ENCODE data around the gene ARHGAP25.

ARHGAP25 gene

DNA sequence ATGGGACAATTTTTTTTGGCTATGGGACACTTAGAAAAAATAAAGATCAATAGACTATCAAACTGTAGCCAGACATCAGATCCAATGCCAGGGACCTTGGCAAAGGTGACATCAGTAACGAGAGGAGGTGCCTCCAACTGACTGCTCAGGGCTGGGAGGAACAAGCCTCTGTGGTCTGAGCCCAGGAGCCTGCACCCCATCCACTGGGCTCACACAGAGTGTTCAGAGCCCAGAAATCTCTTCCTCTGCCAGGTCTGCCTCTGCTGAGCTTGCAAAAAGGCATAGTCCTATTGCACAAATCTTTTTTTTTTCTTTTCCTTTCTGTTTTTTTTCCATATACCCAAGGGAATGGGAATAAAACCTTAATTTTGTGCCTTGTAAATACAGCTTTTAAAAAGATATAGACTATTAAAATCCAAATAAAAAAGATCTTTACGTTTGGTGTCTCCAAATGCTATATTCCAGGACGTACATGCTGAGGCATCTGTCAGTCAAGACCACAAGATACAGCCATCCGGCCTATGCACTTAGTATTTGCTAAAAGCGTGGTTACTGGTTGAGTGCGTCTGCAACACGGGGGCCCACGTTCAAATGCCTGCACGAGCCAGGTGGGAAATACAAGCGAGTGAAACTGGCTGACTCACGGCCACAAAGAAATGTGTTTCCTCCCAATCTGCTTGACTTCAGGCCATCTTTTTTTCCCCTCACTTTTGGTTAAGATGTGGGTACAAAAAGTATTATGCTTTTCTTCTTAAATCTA is 7.8 kb upstream of the ARHGAP25 start:
- H3K4me3 Mint-ChIP-seq = peak overlapping the region; percentile 61
- H3K9me3 Mint-ChIP-seq = no peaks in the 10 kb centered on the region
- no peaks in the 10 kb centered on the region for H3K27me3 Mint-ChIP-seq (ENCODE audit: low read depth)
- H3K36me3 Mint-ChIP-seq (ENCODE audit: low read depth) = no peaks in the 10 kb centered on the region
- H3K27ac Mint-ChIP-seq = peak overlapping the region; percentile 85
- peaks cover 76% of the 10 kb centered on the region for H3K4me1 Mint-ChIP-seq (ENCODE audit: low read depth)
- DNase-seq (ENCODE audit: low spot score) = peak; percentile 83

DNA sequence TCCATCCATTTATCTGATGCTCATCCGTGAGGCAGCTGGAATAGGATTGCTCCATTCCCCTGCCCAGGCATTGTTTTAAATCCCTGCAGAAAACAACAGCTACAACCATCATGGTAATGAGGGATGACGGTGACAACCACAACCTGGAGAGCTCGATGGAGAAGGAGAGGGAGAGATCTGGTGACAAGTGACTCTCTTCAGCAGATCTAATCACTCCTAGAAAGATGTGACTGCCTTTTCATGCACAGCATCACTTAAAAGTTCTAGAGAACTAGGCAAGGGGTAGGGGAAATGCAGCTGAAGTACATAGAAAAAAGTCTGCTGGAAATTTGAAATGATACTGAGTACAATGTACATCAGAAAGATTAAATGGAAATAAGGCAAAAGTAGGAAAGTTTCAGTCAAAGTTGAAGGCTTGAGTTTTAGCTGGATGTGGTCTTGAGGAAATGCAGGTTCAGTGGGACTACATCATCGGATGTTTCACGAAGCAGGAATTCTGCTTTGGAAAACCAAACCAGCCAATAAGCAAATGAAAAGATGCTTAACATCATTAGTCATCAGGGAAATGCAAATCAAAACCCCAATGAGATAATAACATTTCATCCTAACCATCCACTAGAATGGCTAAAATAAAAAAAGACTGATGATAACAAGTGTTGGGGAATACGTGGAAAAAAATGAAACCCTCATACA is 6.8 kb upstream of the ARHGAP25 start:
- no peaks in the 10 kb centered on the region for H3K9me3 Mint-ChIP-seq
- no peaks in the 10 kb centered on the region for H3K27me3 Mint-ChIP-seq (ENCODE audit: low read depth)
- peaks cover 69% of the 10 kb centered on the region for H3K4me1 Mint-ChIP-seq (ENCODE audit: low read depth)
- peak overlapping the region; percentile 61 for H3K4me3 Mint-ChIP-seq
- peak overlapping the region; percentile 85 for H3K27ac Mint-ChIP-seq
- no peaks in the 10 kb centered on the region for H3K36me3 Mint-ChIP-seq (ENCODE audit: low read depth)
- DNase-seq (ENCODE audit: low spot score) = no peak

DNA sequence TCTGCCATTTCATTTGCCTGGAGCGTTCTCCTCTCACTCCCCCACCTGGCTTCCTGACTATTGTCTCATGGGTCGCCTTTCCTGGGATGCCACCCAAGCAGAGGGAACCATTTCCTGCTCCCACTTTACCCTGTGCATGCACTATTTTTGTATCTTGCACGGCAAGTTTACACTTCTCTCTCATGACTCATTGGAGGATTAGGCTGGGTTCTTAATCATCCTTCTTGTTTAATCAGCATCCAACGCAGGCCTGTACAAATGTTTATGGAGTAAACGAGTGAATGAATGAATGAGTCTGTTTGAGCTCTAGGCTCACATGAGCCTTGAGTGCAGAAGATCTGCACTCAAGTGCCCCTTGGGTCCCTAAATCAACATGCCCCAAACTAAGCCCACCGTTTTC is 3.8 kb upstream of the ARHGAP25 start:
- Mint-ChIP-seq H3K4me1 (ENCODE audit: low read depth) (peaks cover 44% of the 10 kb centered on the region), H3K9me3 (no peaks in the 10 kb centered on the region), H3K36me3 (ENCODE audit: low read depth) (peaks cover 3% of the 10 kb centered on the region), H3K27me3 (ENCODE audit: low read depth) (no peaks in the 10 kb centered on the region), H3K27ac (no peak overlapping the region), H3K4me3 (no peak overlapping the region)
- no peak for DNase-seq (ENCODE audit: low spot score)

DNA sequence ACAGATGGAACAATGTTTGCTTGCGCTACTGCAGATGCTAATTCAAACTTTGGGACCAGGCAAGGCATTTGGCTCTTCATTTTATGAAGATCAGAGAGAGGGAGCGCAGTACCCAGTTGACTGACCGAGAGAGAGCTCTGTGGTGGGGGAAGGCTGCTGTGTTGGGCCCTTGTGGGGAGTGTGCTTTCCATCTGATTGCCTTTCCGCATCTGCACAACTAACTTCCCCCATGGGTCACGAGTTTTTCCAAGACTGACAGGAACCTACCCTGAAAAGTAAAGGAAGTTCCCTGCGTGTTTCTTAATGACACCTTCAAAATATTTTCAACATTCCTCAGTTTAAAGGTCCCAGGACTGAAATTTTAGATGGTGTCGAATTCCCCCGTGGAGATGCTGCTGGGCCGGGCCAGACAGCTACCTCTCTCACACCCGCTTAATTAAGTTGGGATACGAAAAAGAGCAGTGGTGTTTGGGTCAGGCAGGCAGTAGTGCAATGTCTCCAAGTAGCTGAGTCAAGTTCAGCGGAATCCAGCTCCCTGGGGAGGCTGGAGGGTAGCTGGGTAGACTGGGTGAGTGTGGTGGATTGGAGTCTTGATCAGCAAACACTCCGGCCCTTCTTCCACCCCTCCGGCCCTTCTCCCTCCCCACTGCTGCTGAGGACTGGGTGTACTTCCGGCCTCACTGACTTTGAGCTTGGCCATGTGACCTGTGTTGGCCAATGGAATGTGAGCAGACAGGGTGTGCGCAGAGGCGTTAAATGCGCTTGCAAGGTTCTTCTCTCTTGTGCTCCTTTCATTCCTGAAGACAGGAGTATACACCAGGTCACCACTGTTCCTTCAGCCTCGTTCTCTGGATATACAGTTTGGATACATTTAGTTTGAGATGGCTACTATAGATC is 2.3 kb upstream of the ARHGAP25 start:
- Mint-ChIP-seq H3K9me3 (no peaks in the 10 kb centered on the region), H3K36me3 (ENCODE audit: low read depth) (peaks cover 8% of the 10 kb centered on the region), H3K4me1 (ENCODE audit: low read depth) (peaks cover 30% of the 10 kb centered on the region), H3K4me3 (no peak overlapping the region), H3K27ac (peak overlapping the region; percentile 6), H3K27me3 (ENCODE audit: low read depth) (no peaks in the 10 kb centered on the region)
- no peak for DNase-seq (ENCODE audit: low spot score)

DNA sequence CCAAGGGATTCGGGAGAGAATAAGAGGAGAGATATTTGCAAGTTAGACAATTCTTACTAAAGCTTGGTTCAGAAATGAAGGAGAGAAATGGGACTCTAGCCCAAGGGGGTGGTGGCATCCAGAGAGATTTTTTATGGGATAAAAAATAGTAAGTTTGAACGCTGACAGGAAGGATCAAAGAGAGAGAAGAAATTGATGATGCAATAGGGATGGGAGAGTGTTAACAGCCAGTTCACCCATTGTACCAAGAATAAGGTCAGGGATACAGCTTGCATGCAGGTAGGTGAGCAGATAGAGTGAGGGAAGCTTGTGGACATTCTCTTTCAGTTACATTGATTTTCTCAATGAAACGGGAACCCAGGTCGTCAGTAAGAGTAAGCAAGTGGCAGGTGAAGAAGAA is 1.2 kb upstream of the ARHGAP25 start:
- Mint-ChIP-seq H3K4me1 (ENCODE audit: low read depth) (peaks cover 32% of the 10 kb centered on the region), H3K36me3 (ENCODE audit: low read depth) (peaks cover 17% of the 10 kb centered on the region), H3K27me3 (ENCODE audit: low read depth) (no peaks in the 10 kb centered on the region), H3K27ac (no peak overlapping the region), H3K4me3 (no peak overlapping the region), H3K9me3 (no peaks in the 10 kb centered on the region)
- DNase-seq (ENCODE audit: low spot score) = no peak

DNA sequence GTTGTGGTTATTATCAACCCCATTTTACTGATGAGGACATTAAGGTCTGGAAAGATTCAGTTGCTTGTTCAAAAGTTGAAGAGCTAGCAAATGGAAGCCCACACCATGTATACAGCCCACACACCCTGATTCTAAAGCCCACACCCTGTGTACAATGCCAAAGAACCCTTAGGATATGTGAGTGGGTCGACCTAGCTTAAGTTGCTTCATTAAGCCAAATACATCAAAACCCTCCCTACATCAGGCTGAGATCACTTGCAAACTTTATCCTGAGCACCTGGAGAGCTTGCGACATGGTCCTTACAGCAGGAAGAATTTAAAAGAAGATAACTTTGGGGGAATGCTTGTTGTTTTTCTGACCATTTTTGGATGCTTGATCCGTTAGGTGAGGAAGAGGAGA is 435 bp upstream of the ARHGAP25 start:
- H3K27me3 Mint-ChIP-seq (ENCODE audit: low read depth) = no peaks in the 10 kb centered on the region
- H3K4me3 Mint-ChIP-seq = no peak overlapping the region
- H3K27ac Mint-ChIP-seq = no peak overlapping the region
- H3K36me3 Mint-ChIP-seq (ENCODE audit: low read depth) = peaks cover 22% of the 10 kb centered on the region
- H3K4me1 Mint-ChIP-seq (ENCODE audit: low read depth) = peaks cover 31% of the 10 kb centered on the region
- peak; percentile 6 for DNase-seq (ENCODE audit: low spot score)
- no peaks in the 10 kb centered on the region for H3K9me3 Mint-ChIP-seq

DNA sequence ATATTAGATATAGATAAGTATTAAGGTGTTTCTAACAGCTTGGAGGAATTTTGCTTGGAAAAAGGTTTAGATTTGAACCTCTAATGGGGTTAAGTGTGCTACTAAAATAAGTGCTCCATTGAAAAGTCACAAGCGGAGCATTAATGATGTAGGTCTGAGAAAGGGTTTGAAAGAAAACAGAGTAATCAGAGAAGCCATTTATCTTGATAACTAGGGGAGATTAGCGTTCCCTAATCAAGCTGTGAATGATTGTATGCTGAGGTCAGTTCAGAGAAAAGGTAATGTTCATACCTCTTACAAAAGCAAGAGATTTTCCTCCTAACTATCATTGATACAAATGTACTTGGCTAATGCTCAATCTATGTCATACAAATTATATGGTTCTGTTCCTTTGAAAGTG is 1.5 kb downstream of the ARHGAP25 start:
- H3K4me3 Mint-ChIP-seq = no peak overlapping the region
- H3K36me3 Mint-ChIP-seq (ENCODE audit: low read depth) = peaks cover 35% of the 10 kb centered on the region
- no peaks in the 10 kb centered on the region for H3K27me3 Mint-ChIP-seq (ENCODE audit: low read depth)
- no peaks in the 10 kb centered on the region for H3K9me3 Mint-ChIP-seq
- no peak overlapping the region for H3K27ac Mint-ChIP-seq
- H3K4me1 Mint-ChIP-seq (ENCODE audit: low read depth) = peaks cover 42% of the 10 kb centered on the region
- DNase-seq (ENCODE audit: low spot score) = no peak

DNA sequence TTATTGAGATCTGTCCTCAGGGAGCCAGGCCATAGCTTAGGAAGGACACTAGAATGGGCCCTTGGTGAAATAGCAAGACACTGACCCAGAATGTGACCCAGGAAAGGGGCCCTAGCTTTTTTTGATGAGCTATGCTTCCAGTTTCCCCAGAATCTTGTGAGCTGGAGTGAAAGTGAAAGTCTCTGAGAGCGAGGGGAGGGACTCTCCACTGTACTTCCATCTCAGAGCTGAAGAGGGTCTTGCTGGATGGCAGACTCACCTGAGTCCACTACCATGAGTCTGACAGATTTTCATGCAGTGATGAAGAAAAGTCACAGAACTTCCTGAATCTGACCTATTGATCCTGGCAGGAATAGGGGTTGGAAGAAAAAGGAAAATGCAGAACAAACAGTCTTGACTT is 3.1 kb downstream of the ARHGAP25 start:
- H3K27ac Mint-ChIP-seq = peak overlapping the region; percentile 90

DNA sequence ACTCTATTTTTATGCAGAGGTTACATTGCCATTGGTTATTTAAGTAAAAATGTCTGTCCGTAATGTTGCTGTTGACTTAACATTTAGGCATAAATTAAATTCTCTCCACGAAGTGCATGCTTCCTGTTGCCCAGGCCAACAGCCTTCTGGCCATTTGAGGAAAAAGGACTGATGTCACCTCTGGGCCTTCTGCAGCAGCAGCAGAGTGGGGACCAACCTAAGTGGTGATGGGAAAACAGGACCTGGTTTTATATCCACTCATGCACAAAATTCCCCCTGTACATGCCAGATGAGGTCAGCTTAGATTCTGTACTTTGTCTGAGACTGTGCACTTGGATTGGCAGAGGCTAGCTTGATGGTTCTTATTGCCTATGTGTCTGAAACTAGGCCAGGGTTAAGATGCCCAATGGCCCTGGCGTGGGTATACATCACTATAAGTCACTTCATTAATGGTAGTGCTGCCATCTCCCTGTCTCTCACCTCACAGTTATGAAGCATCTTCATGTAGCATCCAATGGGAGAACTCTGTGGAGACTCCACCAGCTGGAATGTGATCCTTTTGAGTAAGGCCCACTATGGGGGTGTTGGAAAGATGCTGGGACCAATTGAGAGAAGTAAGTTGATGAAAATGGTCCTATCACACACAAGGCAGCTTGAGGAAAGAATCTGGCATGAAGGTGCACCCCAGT is 4.4 kb downstream of the ARHGAP25 start:
- peaks cover 57% of the 10 kb centered on the region for H3K4me1 Mint-ChIP-seq (ENCODE audit: low read depth)

More for the DNA sequence above, 3.1 kb downstream of the ARHGAP25 start:
- Mint-ChIP-seq H3K36me3 (ENCODE audit: low read depth) (peaks cover 43% of the 10 kb centered on the region), H3K4me3 (no peak overlapping the region), H3K27me3 (ENCODE audit: low read depth) (no peaks in the 10 kb centered on the region), H3K4me1 (ENCODE audit: low read depth) (peaks cover 44% of the 10 kb centered on the region), H3K9me3 (no peaks in the 10 kb centered on the region)
- DNase-seq (ENCODE audit: low spot score) = peak; percentile 64

DNA sequence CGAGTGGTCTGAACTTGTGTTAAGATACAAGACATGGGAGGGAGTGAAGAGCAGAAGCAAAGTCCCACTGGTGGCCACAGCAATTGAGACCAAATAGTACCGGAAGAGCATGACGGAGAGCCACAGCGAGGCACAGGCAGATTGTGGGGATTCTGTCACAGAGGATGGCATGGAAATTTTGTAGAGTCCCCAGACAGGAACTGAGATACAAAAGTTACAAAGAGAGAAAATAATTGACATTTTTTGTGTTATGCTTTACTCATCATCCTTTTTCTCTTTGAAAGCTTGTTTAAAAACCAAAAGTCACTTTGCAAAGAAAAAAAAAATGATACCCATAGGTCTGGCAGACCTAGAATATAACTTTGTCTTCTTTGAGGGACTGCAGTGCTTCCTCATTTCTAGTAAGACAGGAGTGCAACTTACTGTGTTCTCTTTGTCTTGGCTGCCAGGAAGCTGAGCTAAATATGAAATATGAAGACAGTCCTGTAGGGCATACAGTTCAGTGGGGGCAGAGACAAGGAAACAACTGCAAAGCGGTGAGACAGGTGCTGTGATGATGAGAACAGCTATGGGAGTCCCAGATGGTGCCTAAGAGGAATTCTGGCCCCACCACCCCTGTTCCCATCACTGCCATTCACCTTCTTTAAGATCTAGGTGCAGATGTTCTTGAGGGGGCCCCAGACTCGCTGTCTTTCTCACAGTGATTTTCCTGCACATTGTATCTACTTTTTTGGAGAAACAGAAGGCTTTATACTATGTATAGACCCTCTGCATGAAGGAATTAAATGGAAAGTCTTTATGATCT is 5.2 kb downstream of the ARHGAP25 start:
- peak; percentile 8 for DNase-seq (ENCODE audit: low spot score)
- Mint-ChIP-seq H3K9me3 (no peaks in the 10 kb centered on the region), H3K4me1 (ENCODE audit: low read depth) (peaks cover 65% of the 10 kb centered on the region), H3K27me3 (ENCODE audit: low read depth) (no peaks in the 10 kb centered on the region), H3K36me3 (ENCODE audit: low read depth) (peaks cover 58% of the 10 kb centered on the region), H3K27ac (peak overlapping the region; percentile 90), H3K4me3 (no peak overlapping the region)

More for the DNA sequence above, 4.4 kb downstream of the ARHGAP25 start:
- Mint-ChIP-seq H3K4me3 (no peak overlapping the region), H3K36me3 (ENCODE audit: low read depth) (peaks cover 51% of the 10 kb centered on the region), H3K27ac (peak overlapping the region; percentile 90), H3K27me3 (ENCODE audit: low read depth) (no peaks in the 10 kb centered on the region), H3K9me3 (no peaks in the 10 kb centered on the region)
- DNase-seq (ENCODE audit: low spot score) = no peak

DNA sequence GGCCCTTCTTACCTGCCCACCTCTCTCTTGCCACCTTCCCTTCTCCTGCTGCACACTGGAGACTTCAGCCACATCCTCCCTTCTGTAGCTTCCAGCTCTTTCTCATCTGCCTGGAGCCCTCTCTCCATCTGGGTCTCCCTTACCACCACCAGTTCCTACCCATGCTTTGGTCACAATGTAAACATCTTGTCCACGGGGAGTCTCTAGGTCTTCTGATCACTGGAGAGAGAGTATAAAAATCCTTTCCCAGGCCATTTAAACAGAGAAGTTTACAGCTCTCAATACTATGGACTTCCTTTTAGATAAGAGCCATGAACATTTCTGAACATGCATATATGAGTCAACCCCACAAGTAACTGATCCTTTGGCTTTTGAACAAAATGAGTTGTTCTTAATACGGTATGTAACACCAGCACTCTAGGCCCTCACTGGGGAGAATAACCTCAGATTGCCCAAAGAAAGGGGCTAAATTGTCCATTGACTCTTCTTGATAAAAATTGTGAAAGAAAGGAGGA is 5.8 kb downstream of the ARHGAP25 start:
- DNase-seq (ENCODE audit: low spot score) = peak; percentile 5
- Mint-ChIP-seq H3K9me3 (no peaks in the 10 kb centered on the region), H3K4me3 (no peak overlapping the region), H3K27ac (peak overlapping the region; percentile 90), H3K4me1 (ENCODE audit: low read depth) (peaks cover 71% of the 10 kb centered on the region), H3K36me3 (ENCODE audit: low read depth) (peaks cover 62% of the 10 kb centered on the region), H3K27me3 (ENCODE audit: low read depth) (no peaks in the 10 kb centered on the region)

DNA sequence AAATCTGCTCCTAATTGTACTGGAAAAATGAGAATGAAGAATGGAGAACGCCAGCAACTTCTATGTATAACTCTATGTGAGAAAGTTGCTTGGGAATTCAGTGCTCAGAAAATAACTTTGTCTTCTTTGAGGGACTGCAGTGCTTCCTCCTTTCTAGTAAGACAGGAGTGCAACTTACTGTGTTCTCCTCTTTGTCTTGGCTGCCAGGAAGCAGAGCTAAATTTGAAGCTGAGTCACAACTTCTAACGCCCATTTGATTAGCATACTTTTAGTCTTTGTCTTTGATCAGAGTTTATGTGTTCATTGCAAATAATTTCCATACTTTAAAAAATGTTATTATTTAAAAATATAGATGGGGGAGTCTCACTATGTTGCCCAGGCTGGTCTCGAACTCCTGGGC is 6.6 kb downstream of the ARHGAP25 start:
- Mint-ChIP-seq H3K27ac (peak overlapping the region; percentile 90), H3K4me1 (ENCODE audit: low read depth) (peaks cover 78% of the 10 kb centered on the region), H3K9me3 (no peaks in the 10 kb centered on the region), H3K4me3 (no peak overlapping the region), H3K27me3 (ENCODE audit: low read depth) (no peaks in the 10 kb centered on the region), H3K36me3 (ENCODE audit: low read depth) (peaks cover 66% of the 10 kb centered on the region)
- DNase-seq (ENCODE audit: low spot score) = peak; percentile 8

Data from T-helper 2 cell treated with Interferon-gamma antibody and Interleukin-4, amounts not matched to agents 5 μg/mL and 100 μg/mL, for 36 hours (primary cell).